ENCODE results near the gene NTN1.
A peak's percentile ranks its signal among the peaks of the same experiment; 100 is the strongest.

NTN1 gene

GRCh38 chr17:9009737-9010136 lies 11.6 kb upstream of the NTN1 start:
- no peak overlapping the region for H3K4me3 ChIP-seq (ENCODE audit: low read length)
- no peaks in the 10 kb centered on the region for H3K36me3 ChIP-seq (ENCODE audit: control insufficient read depth, insufficient read depth, low read length)
- no peaks in the 10 kb centered on the region for H3K9me3 ChIP-seq (ENCODE audit: control insufficient read depth, low read length)
- no peak overlapping the region for H3K9ac ChIP-seq (ENCODE audit: low read length)
- no peaks in the 10 kb centered on the region for H3K4me1 ChIP-seq (ENCODE audit: control insufficient read depth, insufficient read depth, low read length)
- peaks cover 19% of the 10 kb centered on the region for H3K27me3 ChIP-seq (ENCODE audit: control insufficient read depth, insufficient read depth, low read length)

GRCh38 chr17:9011001-9011400 lies 10.3 kb upstream of the NTN1 start:
- Histone ChIP-seq H3K9ac (ENCODE audit: low read length) (no peak overlapping the region), H3K9me3 (ENCODE audit: control insufficient read depth, low read length) (no peaks in the 10 kb centered on the region), H3K4me1 (ENCODE audit: control insufficient read depth, insufficient read depth, low read length) (no peaks in the 10 kb centered on the region), H3K4me3 (ENCODE audit: low read length) (no peak overlapping the region), H3K36me3 (ENCODE audit: control insufficient read depth, insufficient read depth, low read length) (no peaks in the 10 kb centered on the region), H3K27me3 (ENCODE audit: control insufficient read depth, insufficient read depth, low read length) (peaks cover 7% of the 10 kb centered on the region)

GRCh38 chr17:9016941-9017552 lies 4.3 kb upstream of the NTN1 start:
- Histone ChIP-seq H3K4me1 (ENCODE audit: control insufficient read depth, insufficient read depth, low read length) (peaks cover 17% of the 10 kb centered on the region), H3K9me3 (ENCODE audit: control insufficient read depth, low read length) (no peaks in the 10 kb centered on the region), H3K9ac (ENCODE audit: low read length) (no peak overlapping the region), H3K27me3 (ENCODE audit: control insufficient read depth, insufficient read depth, low read length) (peaks cover 14% of the 10 kb centered on the region), H3K4me3 (ENCODE audit: low read length) (no peak overlapping the region), H3K36me3 (ENCODE audit: control insufficient read depth, insufficient read depth, low read length) (no peaks in the 10 kb centered on the region)

- Histone ChIP-seq H3K27me3 (ENCODE audit: control insufficient read depth, insufficient read depth, low read length) (peaks cover 31% of the 10 kb centered on the region), H3K4me1 (ENCODE audit: control insufficient read depth, insufficient read depth, low read length) (peaks cover 33% of the 10 kb centered on the region), H3K9me3 (ENCODE audit: control insufficient read depth, low read length) (no peaks in the 10 kb centered on the region), H3K9ac (ENCODE audit: low read length) (no peak overlapping the region), H3K4me3 (ENCODE audit: low read length) (no peak overlapping the region), H3K36me3 (ENCODE audit: control insufficient read depth, insufficient read depth, low read length) (no peaks in the 10 kb centered on the region)
These were observed 2.6 kb upstream of the NTN1 start for GRCh38 chr17:9018726-9019125.

- Histone ChIP-seq H3K27me3 (ENCODE audit: control insufficient read depth, insufficient read depth, low read length) (peaks cover 41% of the 10 kb centered on the region), H3K4me1 (ENCODE audit: control insufficient read depth, insufficient read depth, low read length) (peaks cover 33% of the 10 kb centered on the region), H3K9me3 (ENCODE audit: control insufficient read depth, low read length) (no peaks in the 10 kb centered on the region), H3K4me3 (ENCODE audit: low read length) (no peak overlapping the region), H3K9ac (ENCODE audit: low read length) (peak overlapping the region; percentile 1), H3K36me3 (ENCODE audit: control insufficient read depth, insufficient read depth, low read length) (no peaks in the 10 kb centered on the region)
These were observed 1.1 kb upstream of the NTN1 start for GRCh38 chr17:9020096-9020823.

GRCh38 chr17:9020824-9021157 lies 519 bp upstream of the NTN1 start:
- Histone ChIP-seq H3K27me3 (ENCODE audit: control insufficient read depth, insufficient read depth, low read length) (peaks cover 41% of the 10 kb centered on the region), H3K4me3 (ENCODE audit: low read length) (no peak overlapping the region), H3K9me3 (ENCODE audit: control insufficient read depth, low read length) (no peaks in the 10 kb centered on the region), H3K36me3 (ENCODE audit: control insufficient read depth, insufficient read depth, low read length) (no peaks in the 10 kb centered on the region), H3K4me1 (ENCODE audit: control insufficient read depth, insufficient read depth, low read length) (peaks cover 33% of the 10 kb centered on the region), H3K9ac (ENCODE audit: low read length) (peak overlapping the region; percentile 1)

- Histone ChIP-seq H3K4me1 (ENCODE audit: control insufficient read depth, insufficient read depth, low read length) (peaks cover 23% of the 10 kb centered on the region), H3K9ac (ENCODE audit: low read length) (peak overlapping the region; percentile 32), H3K27me3 (ENCODE audit: control insufficient read depth, insufficient read depth, low read length) (peaks cover 41% of the 10 kb centered on the region), H3K4me3 (ENCODE audit: low read length) (no peak overlapping the region), H3K36me3 (ENCODE audit: control insufficient read depth, insufficient read depth, low read length) (no peaks in the 10 kb centered on the region), H3K9me3 (ENCODE audit: control insufficient read depth, low read length) (no peaks in the 10 kb centered on the region)
These were observed 772 bp downstream of the NTN1 start for GRCh38 chr17:9021992-9022572.

GRCh38 chr17:9022573-9023391 lies 1.5 kb downstream of the NTN1 start:
- Histone ChIP-seq H3K27me3 (ENCODE audit: control insufficient read depth, insufficient read depth, low read length) (peaks cover 41% of the 10 kb centered on the region), H3K4me3 (ENCODE audit: low read length) (no peak overlapping the region), H3K9ac (ENCODE audit: low read length) (no peak overlapping the region), H3K4me1 (ENCODE audit: control insufficient read depth, insufficient read depth, low read length) (peaks cover 16% of the 10 kb centered on the region), H3K36me3 (ENCODE audit: control insufficient read depth, insufficient read depth, low read length) (no peaks in the 10 kb centered on the region), H3K9me3 (ENCODE audit: control insufficient read depth, low read length) (no peaks in the 10 kb centered on the region)

GRCh38 chr17:9023392-9024218 lies 2.3 kb downstream of the NTN1 start:
- Histone ChIP-seq H3K4me3 (ENCODE audit: low read length) (no peak overlapping the region), H3K27me3 (ENCODE audit: control insufficient read depth, insufficient read depth, low read length) (peaks cover 41% of the 10 kb centered on the region)

GRCh38 chr17:9024497-9024896 lies 3.2 kb downstream of the NTN1 start:
- H3K36me3 ChIP-seq (ENCODE audit: control insufficient read depth, insufficient read depth, low read length), result no peaks in the 10 kb centered on the region
- H3K27me3 ChIP-seq (ENCODE audit: control insufficient read depth, insufficient read depth, low read length), result peaks cover 41% of the 10 kb centered on the region
- no peak overlapping the region for H3K4me3 ChIP-seq (ENCODE audit: low read length)
- H3K9ac ChIP-seq (ENCODE audit: low read length), result no peak overlapping the region
- no peaks in the 10 kb centered on the region for H3K9me3 ChIP-seq (ENCODE audit: control insufficient read depth, low read length)
- H3K4me1 ChIP-seq (ENCODE audit: control insufficient read depth, insufficient read depth, low read length), result peaks cover 16% of the 10 kb centered on the region

More at GRCh38 chr17:9023392-9024218, 2.3 kb downstream of the NTN1 start:
- Histone ChIP-seq H3K36me3 (ENCODE audit: control insufficient read depth, insufficient read depth, low read length) (no peaks in the 10 kb centered on the region), H3K9ac (ENCODE audit: low read length) (no peak overlapping the region), H3K9me3 (ENCODE audit: control insufficient read depth, low read length) (no peaks in the 10 kb centered on the region), H3K4me1 (ENCODE audit: control insufficient read depth, insufficient read depth, low read length) (peaks cover 16% of the 10 kb centered on the region)

- H3K27me3 ChIP-seq (ENCODE audit: control insufficient read depth, insufficient read depth, low read length), result peaks cover 29% of the 10 kb centered on the region
- no peak overlapping the region for H3K4me3 ChIP-seq (ENCODE audit: low read length)
- no peaks in the 10 kb centered on the region for H3K36me3 ChIP-seq (ENCODE audit: control insufficient read depth, insufficient read depth, low read length)
- H3K4me1 ChIP-seq (ENCODE audit: control insufficient read depth, insufficient read depth, low read length), result peaks cover 16% of the 10 kb centered on the region
- H3K9ac ChIP-seq (ENCODE audit: low read length), result no peak overlapping the region
- no peaks in the 10 kb centered on the region for H3K9me3 ChIP-seq (ENCODE audit: control insufficient read depth, low read length)
These were observed 5.4 kb downstream of the NTN1 start for GRCh38 chr17:9026741-9027140.

Data from mucosa of stomach (tissue), 1 donor.